Endothelial cell of umbilical vein (primary cell): ENCODE data around the gene THAP11. TPM values are rescaled to one million over a fixed set of nuclear protein-coding genes. Genes with fewer than 3 reads are reported as not detected.

ENCODE experiments used
- BruUV-seq: library from RNA; stranded (reverse); fragments of 400-500 nt; replicated peaks from 2 replicates; lab custom pipeline; 2021; lab: Mats Ljungman, UMichigan
- CTCF ChIA-PET: fragments of 300-600, 350-600 bp; sonication (Branson Sonifier 250); formaldehyde crosslinking; loops from one replicate; lab custom pipeline; 2021; ENCODE audit warnings: antibody characterized with exemption, inconsistent platforms; lab: Charles Lee
- POLR2A ChIA-PET: fragments of 300-600, 350-600 bp; sonication (Branson Sonifier 250); formaldehyde crosslinking; loops from one replicate; lab custom pipeline; 2021; ENCODE audit warnings: antibody characterized with exemption, inconsistent platforms; lab: Charles Lee
- DNase-seq: peaks from one replicate; pipeline ENCODE4 v3.0.0-alpha.2; 2011; ENCODE audit warnings: low read depth, low spot score
- FAIRE-seq: peaks from 2 replicates; lab custom pipeline; 2011; peaks lifted over from hg19 to GRCh38; lab: Jason Lieb, UNC
- H2AFZ ChIP-seq: 2 replicates; pipeline ENCODE4 v1.6.0; 2012; ENCODE audit warnings: low read depth, low read length, control low read depth, inconsistent platforms
- H3K27ac ChIP-seq: 2 replicates; pipeline ENCODE4 v1.5.1; 2011; ENCODE audit warnings: low read depth, mild to moderate bottlenecking, control low read depth, low read length, moderate library complexity; ENCODE audit not compliant: insufficient read depth
- H3K27me3 ChIP-seq, 2 experiments: 2 replicates each; pipeline versions ENCODE4 v1.6.0 to v1.6.1; 2011; ENCODE audit warnings: low read length in 2 of 2, mixed read lengths in 1 of 2; ENCODE audit not compliant: control insufficient read depth in 2 of 2, insufficient read depth in 2 of 2
- H3K36me3 ChIP-seq, 2 experiments: 2 replicates in 1 of 2; 3 replicates in 1 of 2; pipeline ENCODE4 v1.5.1; 2011; ENCODE audit warnings: low read length in 2 of 2, mild to moderate bottlenecking in 1 of 2, moderate library complexity in 1 of 2; ENCODE audit not compliant: control insufficient read depth in 2 of 2, insufficient read depth in 2 of 2; ENCODE audit errors: extremely low read depth in 1 of 2
- H3K4me1 ChIP-seq: 3 replicates; pipeline ENCODE4 v1.5.1; 2011; ENCODE audit warnings: mild to moderate bottlenecking, low read length; ENCODE audit not compliant: control insufficient read depth, insufficient read depth; ENCODE audit errors: extremely low read depth
- H3K4me2 ChIP-seq: 2 replicates; pipeline ENCODE4 v1.6.1; 2011; ENCODE audit warnings: low read length, control low read depth, mixed read lengths; ENCODE audit not compliant: insufficient read depth
- H3K4me3 ChIP-seq, 3 experiments: fragments of 200-600 bp in 1 of 3; sonication (generic), shearing (Covaris generic) in 1 of 3; replicated peaks in 1 of 3; 2 replicates each; pipeline ENCODE4 v1.5.1; 2011 to 2016; ENCODE audit warnings: control low read depth in 3 of 3, low read length in 3 of 3, mild to moderate bottlenecking in 2 of 3, inconsistent platforms in 1 of 3, low read depth in 1 of 3, moderate library complexity in 1 of 3; ENCODE audit not compliant: insufficient read depth in 1 of 3
- H3K79me2 ChIP-seq: 2 replicates; pipeline ENCODE4 v1.6.0; 2012; ENCODE audit warnings: low read length, inconsistent platforms; ENCODE audit not compliant: control insufficient read depth, insufficient read depth
- H3K9ac ChIP-seq: replicated peaks from 2 replicates; pipeline ENCODE3; 2011; ENCODE audit warnings: low read length, control low read depth; ENCODE audit not compliant: insufficient read depth; ENCODE audit errors: extremely low read depth
- H3K9me1 ChIP-seq: replicated peaks from 3 replicates; pipeline ENCODE4 v1.6.0; 2011; ENCODE audit warnings: mild to moderate bottlenecking, low read length; ENCODE audit not compliant: control insufficient read depth, insufficient read depth; ENCODE audit errors: extremely low read depth
- H3K9me3 ChIP-seq: replicated peaks from 2 replicates; pipeline ENCODE4 v1.5.1; 2012; ENCODE audit warnings: low read length, inconsistent platforms; ENCODE audit not compliant: control insufficient read depth, insufficient read depth
- H4K20me1 ChIP-seq: replicated peaks from 2 replicates; pipeline ENCODE3; 2011; ENCODE audit warnings: mild to moderate bottlenecking, low read length; ENCODE audit not compliant: control insufficient read depth, insufficient read depth; ENCODE audit errors: extremely low read depth
- EZH2 ChIP-seq: IDR thresholded peaks from 2 replicates; pipeline ENCODE4 v1.6.1; 2012; ENCODE audit warnings: borderline replicate concordance, low read depth, mild to moderate bottlenecking, moderate library complexity, low read length, inconsistent platforms; ENCODE audit not compliant: severe bottlenecking
- FOS ChIP-seq: IDR thresholded peaks from 2 replicates; pipeline ENCODE4 v1.6.1; 2011; ENCODE audit warnings: mild to moderate bottlenecking, low read length, moderate library complexity, borderline replicate concordance; ENCODE audit not compliant: insufficient read depth
- GATA2 ChIP-seq: IDR thresholded peaks from 2 replicates; pipeline ENCODE4 v1.7.0; 2011; ENCODE audit warnings: low read depth, mild to moderate bottlenecking, moderate library complexity, mixed read lengths, low read length; ENCODE audit not compliant: insufficient read length, insufficient read depth
- MYC ChIP-seq: IDR thresholded peaks from one replicate; pipeline ENCODE4 v1.6.1; 2011; ENCODE audit warnings: mild to moderate bottlenecking, low read depth, low read length
- POLR2AphosphoS5 ChIP-seq: IDR thresholded peaks from 2 replicates; pipeline ENCODE4 v1.6.1; 2012; ENCODE audit warnings: low read depth, mild to moderate bottlenecking, control low read depth, low read length, moderate library complexity; ENCODE audit not compliant: insufficient read depth
- dilution Hi-C: fragments of 300-500 bp; cut with MboI; formaldehyde crosslinking; loops from one replicate; pipeline ENCODE4 v1.15.0; 2019; ENCODE audit warnings: low sequenced_read_pairs; ENCODE audit not compliant: extremely low pct_ligation_motif_present
- intact Hi-C: fragments of 100-400 bp; cut with micrococcal nuclease; formaldehyde crosslinking; loops from one replicate; pipeline ENCODE4 v1.10.0; 2022
- polyA plus RNA-seq, 4 experiments: library from polyadenylated mRNA; depleted of rRNA in 3 of 4; stranded (reverse) in 3 of 4; unstranded in 1 of 4; fragments of >200 nt; gene quantifications; 2 replicates each; pipeline versions ENCODE4 v1.2.1 to v1.2.3, GENCODE V29; 2011 to 2012; ENCODE audit warnings: missing spikeins in 1 of 4
- total RNA-seq: library from RNA; stranded (reverse); gene quantifications from 2 replicates; pipeline ENCODE4 v1.2.3, GENCODE V29; 2021
- TF ChIP-seq, protein P1 (sequence below), 2 donors: IDR thresholded peaks; 1 replicate in 1 of 2; 2 replicates in 1 of 2; pipeline ENCODE4 v1.5.1; 2011; ENCODE audit warnings: low read length in 2 of 2, mild to moderate bottlenecking in 2 of 2, moderate library complexity in 2 of 2, control low read depth in 1 of 2, inconsistent platforms in 1 of 2, low read depth in 1 of 2; ENCODE audit not compliant: insufficient read depth in 1 of 2; ENCODE audit errors: extremely low read depth in 1 of 2

The THAP11 gene
- total and polyA plus RNA-seq, 2 donors (not counting 3 experiments of a cell fraction or from before 2014, with no cell fraction given), result 24.0 to 25.9 TPM

DNA sequence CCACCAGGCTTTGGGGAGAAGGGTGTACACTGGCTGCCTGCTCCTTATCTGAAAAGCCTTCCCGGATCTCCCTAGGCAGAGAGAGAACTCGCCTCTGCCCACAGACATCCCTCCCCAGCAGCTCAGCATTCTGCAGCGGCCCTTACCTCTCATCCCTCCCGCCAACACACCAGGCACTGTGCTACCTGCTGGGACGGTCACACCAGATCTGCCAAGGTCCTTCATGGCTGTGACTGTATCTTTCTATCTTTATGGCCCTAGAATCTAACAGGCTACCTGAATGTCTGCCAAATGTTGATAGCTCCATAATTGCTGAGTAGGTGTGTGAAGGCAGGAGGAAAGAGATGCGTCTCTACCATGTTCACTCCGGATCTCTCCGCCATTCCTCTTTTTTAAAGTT lies 27.6 kb upstream of the THAP11 start:
- Histone ChIP-seq H3K4me2 (no peak overlapping the region), H2AFZ (no peak overlapping the region), H3K9ac (no peak overlapping the region), H3K9me1 (no peaks in the 10 kb centered on the region), H3K4me3 (no peak overlapping the region), H3K4me1 (no peaks in the 10 kb centered on the region), H3K27ac (no peak overlapping the region), H4K20me1 (no peaks in the 10 kb centered on the region), H3K27me3 (no peaks in the 10 kb centered on the region), H3K79me2 (no peaks in the 10 kb centered on the region), H3K9me3 (no peaks in the 10 kb centered on the region), H3K36me3 (no peaks in the 10 kb centered on the region)
- CTCF ChIA-PET, result interaction anchor here (0.5 to 3.6 kb wide), 8 partner anchors 12 to 294 kb away, joined by 3 to 64 read pairs (median 29); no protein-coding TSS in a partner anchor
- intact Hi-C loops (no loop called here), dilution Hi-C loops (no loop called here)
- TF ChIP-seq GATA2 (no peak), FOS (no peak), MYC (no peak), EZH2 (no peak), POLR2AphosphoS5 (no peak)
- TF ChIP-seq, protein P1, sequence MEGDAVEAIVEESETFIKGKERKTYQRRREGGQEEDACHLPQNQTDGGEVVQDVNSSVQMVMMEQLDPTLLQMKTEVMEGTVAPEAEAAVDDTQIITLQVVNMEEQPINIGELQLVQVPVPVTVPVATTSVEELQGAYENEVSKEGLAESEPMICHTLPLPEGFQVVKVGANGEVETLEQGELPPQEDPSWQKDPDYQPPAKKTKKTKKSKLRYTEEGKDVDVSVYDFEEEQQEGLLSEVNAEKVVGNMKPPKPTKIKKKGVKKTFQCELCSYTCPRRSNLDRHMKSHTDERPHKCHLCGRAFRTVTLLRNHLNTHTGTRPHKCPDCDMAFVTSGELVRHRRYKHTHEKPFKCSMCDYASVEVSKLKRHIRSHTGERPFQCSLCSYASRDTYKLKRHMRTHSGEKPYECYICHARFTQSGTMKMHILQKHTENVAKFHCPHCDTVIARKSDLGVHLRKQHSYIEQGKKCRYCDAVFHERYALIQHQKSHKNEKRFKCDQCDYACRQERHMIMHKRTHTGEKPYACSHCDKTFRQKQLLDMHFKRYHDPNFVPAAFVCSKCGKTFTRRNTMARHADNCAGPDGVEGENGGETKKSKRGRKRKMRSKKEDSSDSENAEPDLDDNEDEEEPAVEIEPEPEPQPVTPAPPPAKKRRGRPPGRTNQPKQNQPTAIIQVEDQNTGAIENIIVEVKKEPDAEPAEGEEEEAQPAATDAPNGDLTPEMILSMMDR (IDR thresholded peaks at IDR 0.05; ENCODE audit: extremely low read depth in 1 of 2, insufficient read depth in 1 of 2, low read depth in 1 of 2, low read length in 2 of 2), result no peak
- POLR2A ChIA-PET, result no interaction called here
- FAIRE-seq (no peak), DNase-seq (no peak)
- no TSS peak for BruUV-seq
